ENCODE results near the gene C1orf56. TPM values are rescaled to one million over a fixed set of nuclear protein-coding genes. Genes with fewer than 3 reads are reported as not detected.

The C1orf56 gene
- total RNA-seq, 3 donors from 2014 or later (not counting 1 experiment from before 2014, with no cell fraction given) = 1.6 to 3.3 (median 1.9) TPM

GRCh38 chr1:151011154-151011850, 36.2 kb upstream of the C1orf56 start:
- H3K27me3 Mint-ChIP-seq (ENCODE audit: low read depth in 2 of 2) = no peaks in the 10 kb centered on the region
- H3K36me3 Mint-ChIP-seq = no peaks in the 10 kb centered on the region
- H3K9me3 Mint-ChIP-seq = no peaks in the 10 kb centered on the region
- H3K9me3 ChIP-seq (ENCODE audit: control insufficient read depth, insufficient read depth, low read length) = no peaks in the 10 kb centered on the region
- 76% methylated on average over 3 of the region's 4 CpGs for WGBS (ENCODE audit: insufficient coverage)
- no peak for TF ChIP-seq CTCF (IDR thresholded peaks at IDR 0.05)
- no peak overlapping the region for H3K27ac ChIP-seq (ENCODE audit: low read length)
- peaks cover 3% of the 10 kb centered on the region for H3K36me3 ChIP-seq (ENCODE audit: control insufficient read depth, insufficient read depth, low read length)
- H3K4me3 ChIP-seq (ENCODE audit: low read length) = no peak overlapping the region
- peaks cover 27% of the 10 kb centered on the region for H3K4me1 ChIP-seq (ENCODE audit: control insufficient read depth, insufficient read depth, low read length)
- DNase-seq (no peak), ATAC-seq (no peak)
- peaks cover 40 to 49% of the 10 kb centered on the region in 2 donors for H3K4me1 Mint-ChIP-seq
- intact Hi-C loops (cut with micrococcal nuclease) = no loop called here
- H3K27me3 ChIP-seq (ENCODE audit: control insufficient read depth, insufficient read depth, low read length) = no peaks in the 10 kb centered on the region
- H3K4me3 Mint-ChIP-seq = peak overlapping the region; percentile 1
- H3K27ac Mint-ChIP-seq = peak overlapping the region; percentile 81 to 96

- H3K9me3 ChIP-seq (ENCODE audit: control insufficient read depth, insufficient read depth, low read length) = no peaks in the 10 kb centered on the region
- Mint-ChIP-seq H3K4me1 (peaks cover 24 to 33% of the 10 kb centered on the region in 2 donors), H3K36me3 (no peaks in the 10 kb centered on the region), H3K27me3 (ENCODE audit: low read depth in 2 of 2) (no peaks in the 10 kb centered on the region), H3K4me3 (no peak overlapping the region), H3K9me3 (no peaks in the 10 kb centered on the region), H3K27ac (no peak overlapping the region)
- TF ChIP-seq CTCF (IDR thresholded peaks at IDR 0.05) = no peak
- peaks cover 3% of the 10 kb centered on the region for H3K36me3 ChIP-seq (ENCODE audit: control insufficient read depth, insufficient read depth, low read length)
- intact Hi-C loops (cut with micrococcal nuclease) = no loop called here
- no peaks in the 10 kb centered on the region for H3K27me3 ChIP-seq (ENCODE audit: control insufficient read depth, insufficient read depth, low read length)
- H3K27ac ChIP-seq (ENCODE audit: low read length) = no peak overlapping the region
- no peak for DNase-seq
- ATAC-seq = no peak
- H3K4me1 ChIP-seq (ENCODE audit: control insufficient read depth, insufficient read depth, low read length) = peaks cover 12% of the 10 kb centered on the region
- H3K4me3 ChIP-seq (ENCODE audit: low read length) = no peak overlapping the region
- 96% methylated on average over 13 of the region's 14 CpGs for WGBS (ENCODE audit: insufficient coverage)
Measured at GRCh38 chr1:151012684-151013471, 34.7 kb upstream of the C1orf56 start.

- Histone ChIP-seq H3K27me3 (ENCODE audit: control insufficient read depth, insufficient read depth, low read length) (no peaks in the 10 kb centered on the region), H3K27ac (ENCODE audit: low read length) (no peak overlapping the region), H3K4me3 (ENCODE audit: low read length) (no peak overlapping the region), H3K4me1 (ENCODE audit: control insufficient read depth, insufficient read depth, low read length) (peaks cover 10% of the 10 kb centered on the region), H3K9me3 (ENCODE audit: control insufficient read depth, insufficient read depth, low read length) (no peaks in the 10 kb centered on the region), H3K36me3 (ENCODE audit: control insufficient read depth, insufficient read depth, low read length) (peaks cover 6% of the 10 kb centered on the region)
- Mint-ChIP-seq H3K9me3 (no peaks in the 10 kb centered on the region), H3K4me3 (no peak overlapping the region), H3K36me3 (no peaks in the 10 kb centered on the region), H3K27ac (no peak overlapping the region), H3K27me3 (ENCODE audit: low read depth in 2 of 2) (no peaks in the 10 kb centered on the region), H3K4me1 (peaks cover 18 to 26% of the 10 kb centered on the region in 2 donors)
- no peak for ATAC-seq
- 75% methylated on average over 2 of the region's 2 CpGs for WGBS (ENCODE audit: insufficient coverage)
- intact Hi-C loops (cut with micrococcal nuclease) = no loop called here
- TF ChIP-seq CTCF (IDR thresholded peaks at IDR 0.05) = no peak
- no peak for DNase-seq
Measured at GRCh38 chr1:151013518-151013917, 34.0 kb upstream of the C1orf56 start.
